Subcutaneous adipose tissue (tissue), 4 donors: ENCODE measurements around the gene CCDC92. TPM values are rescaled to one million over a fixed set of nuclear protein-coding genes. Genes with fewer than 3 reads are reported as not detected.

ENCODE experiments used
- CTCF ChIP-seq: fragments of 450-650 bp; IDR thresholded peaks from one replicate; pipeline ENCODE4 v1.5.1; 2016; ENCODE audit warnings: low read depth, mild to moderate bottlenecking, control low read depth, antibody characterized with exemption, moderate library complexity
- total RNA-seq, 4 donors: library from RNA; depleted of rRNA; stranded (reverse); fragments of >200 nt; gene quantifications; one replicate each; pipeline ENCODE4 v1.1.0, GENCODE V29; 2016

The CCDC92 gene
- total RNA-seq, 4 donors from 2014 or later = 30.3 to 72.3 (median 37.8) TPM

GRCh38 chr12:123971770-123972456 lies 718 bp downstream of the CCDC92 start:
- TF ChIP-seq CTCF = no peak

- TF ChIP-seq CTCF = no peak
Observed at GRCh38 chr12:123971449-123971769, 1.2 kb downstream of the CCDC92 start.

GRCh38 chr12:123967121-123967586 lies 5.5 kb downstream of the CCDC92 start:
- TF ChIP-seq CTCF = no peak

- TF ChIP-seq CTCF = no peak
Observed at GRCh38 chr12:123966596-123966995, 6.0 kb downstream of the CCDC92 start.

- TF ChIP-seq CTCF = no peak
Observed at GRCh38 chr12:123965382-123965781, 7.2 kb downstream of the CCDC92 start.

GRCh38 chr12:123963821-123964220 lies 8.8 kb downstream of the CCDC92 start:
- no peak for TF ChIP-seq CTCF

GRCh38 chr12:123962513-123962912 lies 10.1 kb downstream of the CCDC92 start:
- TF ChIP-seq CTCF = no peak
